Measurements from ENCODE around the gene EFCAB14.
"Not testable (repeated sequence)": the region's sequence is repeated elsewhere in the genome, so short reads cannot be mapped to it uniquely, and the experiment has no call there.

- TF ChIP-seq, protein P1, sequence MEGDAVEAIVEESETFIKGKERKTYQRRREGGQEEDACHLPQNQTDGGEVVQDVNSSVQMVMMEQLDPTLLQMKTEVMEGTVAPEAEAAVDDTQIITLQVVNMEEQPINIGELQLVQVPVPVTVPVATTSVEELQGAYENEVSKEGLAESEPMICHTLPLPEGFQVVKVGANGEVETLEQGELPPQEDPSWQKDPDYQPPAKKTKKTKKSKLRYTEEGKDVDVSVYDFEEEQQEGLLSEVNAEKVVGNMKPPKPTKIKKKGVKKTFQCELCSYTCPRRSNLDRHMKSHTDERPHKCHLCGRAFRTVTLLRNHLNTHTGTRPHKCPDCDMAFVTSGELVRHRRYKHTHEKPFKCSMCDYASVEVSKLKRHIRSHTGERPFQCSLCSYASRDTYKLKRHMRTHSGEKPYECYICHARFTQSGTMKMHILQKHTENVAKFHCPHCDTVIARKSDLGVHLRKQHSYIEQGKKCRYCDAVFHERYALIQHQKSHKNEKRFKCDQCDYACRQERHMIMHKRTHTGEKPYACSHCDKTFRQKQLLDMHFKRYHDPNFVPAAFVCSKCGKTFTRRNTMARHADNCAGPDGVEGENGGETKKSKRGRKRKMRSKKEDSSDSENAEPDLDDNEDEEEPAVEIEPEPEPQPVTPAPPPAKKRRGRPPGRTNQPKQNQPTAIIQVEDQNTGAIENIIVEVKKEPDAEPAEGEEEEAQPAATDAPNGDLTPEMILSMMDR (IDR thresholded peaks at IDR 0.05), result not testable (repeated sequence)
- not testable (repeated sequence) for TF ChIP-seq POLR2A (IDR thresholded peaks at IDR 0.05); POLR2AphosphoS5 (IDR thresholded peaks at IDR 0.05; ENCODE audit: insufficient read depth in 1 of 2, low read depth in 1 of 2)
These were observed 58.8 kb downstream of the EFCAB14 start for GRCh38 chr1:46660116-46660515.
